GM12873 (cell line): ENCODE measurements around the gene ZBTB17.

Source experiments
- TF ChIP-seq, protein P1 (sequence below): IDR thresholded peaks from 2 replicates; pipeline ENCODE4 v1.5.1; 2012; ENCODE audit warnings: low read depth, mild to moderate bottlenecking, moderate library complexity, low read length, control low read depth; ENCODE audit not compliant: insufficient read depth; ENCODE audit errors: missing control alignments

Gene ZBTB17

DNA sequence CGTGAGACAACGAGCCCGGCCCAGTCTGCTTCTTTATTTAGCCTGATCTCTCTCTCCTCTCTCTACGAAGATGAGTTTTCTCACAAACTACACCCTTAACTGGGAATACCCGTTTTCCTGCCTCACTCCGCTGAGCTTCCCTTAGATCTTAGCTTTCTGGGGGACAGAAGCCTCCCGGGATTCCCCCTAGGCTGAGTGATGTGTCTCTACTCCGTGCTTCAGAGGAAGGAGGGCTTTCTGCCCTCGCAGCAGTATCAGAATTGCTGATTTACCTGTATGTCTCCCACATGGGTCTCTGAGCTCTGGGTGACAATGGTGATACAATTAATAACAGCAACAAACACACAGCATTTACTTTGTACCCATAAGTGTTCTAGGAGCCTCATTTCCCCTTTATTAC is 1.0 kb downstream of the ZBTB17 start:
- TF ChIP-seq, protein P1, sequence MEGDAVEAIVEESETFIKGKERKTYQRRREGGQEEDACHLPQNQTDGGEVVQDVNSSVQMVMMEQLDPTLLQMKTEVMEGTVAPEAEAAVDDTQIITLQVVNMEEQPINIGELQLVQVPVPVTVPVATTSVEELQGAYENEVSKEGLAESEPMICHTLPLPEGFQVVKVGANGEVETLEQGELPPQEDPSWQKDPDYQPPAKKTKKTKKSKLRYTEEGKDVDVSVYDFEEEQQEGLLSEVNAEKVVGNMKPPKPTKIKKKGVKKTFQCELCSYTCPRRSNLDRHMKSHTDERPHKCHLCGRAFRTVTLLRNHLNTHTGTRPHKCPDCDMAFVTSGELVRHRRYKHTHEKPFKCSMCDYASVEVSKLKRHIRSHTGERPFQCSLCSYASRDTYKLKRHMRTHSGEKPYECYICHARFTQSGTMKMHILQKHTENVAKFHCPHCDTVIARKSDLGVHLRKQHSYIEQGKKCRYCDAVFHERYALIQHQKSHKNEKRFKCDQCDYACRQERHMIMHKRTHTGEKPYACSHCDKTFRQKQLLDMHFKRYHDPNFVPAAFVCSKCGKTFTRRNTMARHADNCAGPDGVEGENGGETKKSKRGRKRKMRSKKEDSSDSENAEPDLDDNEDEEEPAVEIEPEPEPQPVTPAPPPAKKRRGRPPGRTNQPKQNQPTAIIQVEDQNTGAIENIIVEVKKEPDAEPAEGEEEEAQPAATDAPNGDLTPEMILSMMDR: no peak

DNA sequence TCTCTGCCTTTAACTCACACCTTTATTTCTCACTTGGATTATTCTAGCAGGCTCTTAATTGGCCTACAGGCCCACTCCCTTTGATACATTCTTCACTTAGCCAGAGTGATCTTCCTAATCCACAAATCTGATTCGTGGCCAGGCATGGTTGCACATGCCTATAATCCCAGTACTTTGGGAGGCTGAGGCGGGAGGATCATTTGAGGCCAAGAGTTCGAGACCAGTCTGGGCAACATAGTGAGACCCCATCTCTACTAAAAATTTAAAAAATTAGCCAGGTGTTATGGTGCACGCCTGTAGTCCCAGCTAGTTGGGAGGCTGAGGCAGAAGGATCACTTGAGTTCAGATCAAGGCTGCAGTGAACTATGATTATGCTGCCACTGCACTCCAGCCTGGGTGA is 2.1 kb downstream of the ZBTB17 start:
- TF ChIP-seq, protein P1: no peak

DNA sequence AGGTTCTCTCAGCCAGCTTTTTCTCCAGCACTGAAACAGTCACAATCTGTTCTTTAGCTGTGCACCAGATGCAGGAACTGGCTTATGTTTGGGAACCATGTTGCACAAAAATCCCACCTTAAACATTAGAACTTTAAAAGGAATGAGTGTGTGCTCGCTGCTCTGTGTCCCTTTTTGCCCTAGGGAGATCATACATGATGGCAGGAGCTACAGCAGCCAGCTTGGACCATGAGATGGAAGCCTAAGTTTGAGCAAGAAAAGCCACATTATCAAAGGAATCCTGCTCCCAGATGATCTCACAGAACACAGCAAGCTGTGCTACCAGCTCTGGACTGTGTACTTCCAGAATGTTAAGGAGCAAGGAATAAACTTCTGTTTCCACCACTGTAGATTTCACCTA is 3.5 kb downstream of the ZBTB17 start:
- TF ChIP-seq, protein P1: no peak

DNA sequence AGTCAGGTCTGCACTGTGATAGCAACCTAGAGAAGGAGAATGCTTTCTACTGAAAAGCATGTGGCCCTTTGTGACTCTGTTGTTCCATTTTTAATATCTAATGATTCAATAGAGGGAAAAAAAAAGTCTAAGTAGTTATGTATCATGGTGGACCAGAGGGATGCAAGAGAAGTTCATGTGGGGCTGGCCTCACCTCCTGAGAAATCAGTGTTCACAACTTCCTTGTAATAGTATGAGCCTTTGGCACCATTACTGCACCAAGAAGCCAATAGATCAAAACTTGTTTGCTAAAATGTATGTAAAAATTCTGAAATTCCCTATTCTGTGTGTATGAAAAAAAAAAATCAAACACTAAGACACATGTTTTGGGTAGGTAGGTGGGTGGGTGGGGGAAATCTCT is 5.0 kb downstream of the ZBTB17 start:
- TF ChIP-seq, protein P1: no peak

DNA sequence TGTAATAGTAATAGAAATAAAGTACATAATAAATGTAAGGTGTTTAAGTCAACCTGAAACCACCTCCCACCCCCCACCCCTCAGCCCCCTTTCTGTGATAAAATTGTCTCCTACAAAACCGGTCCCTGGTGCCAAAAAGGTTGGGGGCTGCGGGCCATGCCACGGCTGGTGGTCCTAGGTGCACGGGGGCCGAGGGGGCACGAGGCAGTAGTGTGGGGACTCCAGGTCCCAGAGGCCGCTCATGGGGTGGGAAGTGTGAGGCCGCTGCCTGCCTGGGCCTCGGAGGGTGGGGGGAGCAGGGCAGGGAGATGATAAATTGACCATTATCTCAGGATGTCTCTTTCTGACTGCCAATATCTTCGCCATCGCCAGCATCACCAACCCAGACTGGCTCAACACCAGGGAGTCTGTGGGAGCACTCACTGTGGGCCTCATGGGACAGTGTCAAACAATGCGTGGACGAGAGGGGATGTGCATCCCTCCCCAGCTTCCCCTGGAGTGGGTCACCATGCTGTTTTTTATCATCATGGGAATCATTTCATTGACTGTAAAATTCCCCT is 6.5 kb downstream of the ZBTB17 start:
- TF ChIP-seq, protein P1: no peak

DNA sequence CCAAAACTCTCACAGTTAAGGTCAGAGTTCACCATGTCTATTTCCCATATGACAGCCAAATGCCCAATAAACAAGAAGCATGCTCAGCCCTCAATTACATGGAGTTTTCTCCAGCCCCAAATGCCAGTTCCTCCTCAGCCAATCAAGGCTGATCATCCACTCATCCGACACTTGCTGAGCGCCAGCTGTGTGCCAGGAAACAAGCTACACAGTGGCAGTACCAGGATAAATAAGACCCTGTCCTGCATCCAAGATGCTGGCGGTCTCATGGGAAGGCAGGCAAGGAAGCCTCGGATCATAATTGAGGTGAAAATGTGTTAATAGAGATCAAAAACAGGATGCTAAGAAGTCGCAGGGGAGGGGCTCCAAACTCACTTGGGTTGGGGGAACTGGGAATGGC is 7.7 kb downstream of the ZBTB17 start:
- TF ChIP-seq, protein P1: no peak

DNA sequence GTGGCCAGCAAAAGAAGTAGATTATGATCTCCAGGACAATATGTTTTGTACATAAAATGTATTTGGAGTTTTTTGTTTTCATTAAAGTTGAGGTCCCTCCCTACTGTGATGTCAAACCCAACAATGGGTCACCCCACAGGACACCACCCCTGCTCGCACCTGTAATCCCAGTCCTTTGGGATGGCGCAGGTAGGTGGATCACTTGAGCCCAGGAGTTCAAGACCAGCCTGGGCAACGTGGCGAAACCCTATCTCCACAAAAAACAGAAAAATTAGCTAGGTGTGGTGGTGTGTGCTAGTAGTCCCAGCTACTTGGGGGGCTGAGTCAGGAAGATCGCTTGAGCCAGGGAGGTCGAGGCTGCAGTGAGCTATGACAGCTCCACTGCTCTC is 9.0 kb downstream of the ZBTB17 start:
- TF ChIP-seq, protein P1: no peak
